ENCODE data around the gene ATE1. TPM values are rescaled to one million over a fixed set of nuclear protein-coding genes. Genes with fewer than 3 reads are reported as not detected.
A peak's percentile ranks its signal among the peaks of the same experiment; 100 is the strongest.

ATE1 gene
- total RNA-seq, 6 donors from 2014 or later, result 13.5 to 27.9 (median 21.8) TPM

DNA sequence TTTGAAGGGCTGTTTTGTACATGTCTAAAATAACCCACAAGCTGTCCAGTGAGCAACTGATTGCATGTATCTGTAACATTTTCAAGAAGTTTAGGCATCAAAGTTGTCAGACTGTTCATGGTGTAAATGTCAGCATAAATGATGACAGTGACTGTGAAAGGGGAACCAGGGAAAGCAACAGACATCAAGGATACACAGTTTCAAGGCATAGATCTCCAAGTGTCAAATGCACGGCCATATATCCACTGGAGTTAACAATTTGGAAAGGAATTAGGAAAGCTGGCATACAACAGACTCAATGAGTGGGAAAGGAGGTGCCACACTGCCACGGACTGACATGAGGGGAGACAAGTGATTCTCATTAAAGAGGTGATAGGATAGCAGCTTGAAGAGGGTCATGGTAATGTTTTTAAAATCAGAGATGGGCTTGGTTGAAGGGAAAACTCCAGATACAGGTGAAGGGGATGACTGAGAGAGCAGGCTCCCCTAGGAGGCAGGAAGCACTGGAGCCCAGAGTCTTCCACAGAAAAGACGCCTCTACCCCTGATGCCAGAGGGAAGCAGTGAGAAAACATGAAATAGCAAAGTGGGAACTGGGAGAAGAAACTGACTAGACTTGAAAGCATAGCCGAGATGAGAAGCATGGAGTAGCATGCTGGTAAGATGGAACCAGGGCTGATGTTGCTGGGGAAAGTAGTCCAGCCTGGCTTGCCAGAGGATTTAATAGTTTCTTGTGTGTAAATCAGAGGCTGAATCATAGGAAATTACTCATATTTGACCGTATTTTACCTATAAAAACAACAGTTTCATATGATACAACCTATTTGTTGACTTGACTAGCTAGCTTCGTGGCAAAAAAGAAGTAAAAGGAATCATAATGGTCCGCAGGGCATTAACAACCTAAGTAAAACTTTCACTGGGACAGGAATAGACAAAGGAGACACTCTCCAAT lies 28.6 kb upstream of the ATE1 start:
- no peaks in the 10 kb centered on the region for H3K27me3 ChIP-seq
- ATAC-seq (ENCODE audit: low FRiP score in 2 of 2), result no peak
- DNase-seq, result no peak
- no peak overlapping the region for H3K4me3 ChIP-seq
- peaks cover 0 to 57% (median 18%) of the 10 kb centered on the region in 4 donors for H3K36me3 ChIP-seq
- H3K9me3 ChIP-seq, result no peaks in the 10 kb centered on the region
- no peak overlapping the region for H3K27ac ChIP-seq
- WGBS, 2 donors, result 90 to 92% methylated on average over 7 of the region's 7 CpGs
- TF ChIP-seq POLR2A (IDR thresholded peaks at IDR 0.05), result no peak
- H3K4me1 ChIP-seq, result no peaks in the 10 kb centered on the region

DNA sequence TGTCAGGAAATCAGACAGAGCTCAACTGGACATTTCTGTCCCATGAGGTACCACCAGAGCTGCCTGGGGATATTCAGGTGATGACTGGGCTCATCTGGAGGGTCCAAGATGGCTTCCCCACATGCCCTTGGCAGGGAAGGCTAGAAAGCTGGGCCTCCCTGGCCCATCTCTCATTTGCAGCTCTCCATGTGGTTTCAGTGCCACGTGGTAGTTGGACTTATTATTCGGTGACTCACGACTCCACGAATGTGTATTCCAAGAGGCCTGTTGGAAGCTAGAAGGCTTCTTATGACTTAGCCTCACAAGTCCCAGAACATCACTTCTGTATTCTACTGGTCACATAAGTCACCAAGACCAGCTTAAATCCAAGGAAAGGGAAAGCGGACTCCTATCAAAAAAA lies 24.4 kb upstream of the ATE1 start:
- ATAC-seq (ENCODE audit: low FRiP score in 2 of 2), result peak in 1 of 2 donors; percentile 10
- Histone ChIP-seq H3K27me3 (no peaks in the 10 kb centered on the region), H3K9me3 (no peaks in the 10 kb centered on the region), H3K4me1 (no peaks in the 10 kb centered on the region), H3K36me3 (peaks cover 0 to 26% (median 3%) of the 10 kb centered on the region in 4 donors), H3K27ac (no peak overlapping the region), H3K4me3 (no peak overlapping the region)
- TF ChIP-seq EP300 (IDR thresholded peaks at IDR 0.05) (no peak), POLR2A (IDR thresholded peaks at IDR 0.05) (no peak), POLR2AphosphoS5 (IDR thresholded peaks at IDR 0.05) (no peak)
- TF ChIP-seq, protein P1, sequence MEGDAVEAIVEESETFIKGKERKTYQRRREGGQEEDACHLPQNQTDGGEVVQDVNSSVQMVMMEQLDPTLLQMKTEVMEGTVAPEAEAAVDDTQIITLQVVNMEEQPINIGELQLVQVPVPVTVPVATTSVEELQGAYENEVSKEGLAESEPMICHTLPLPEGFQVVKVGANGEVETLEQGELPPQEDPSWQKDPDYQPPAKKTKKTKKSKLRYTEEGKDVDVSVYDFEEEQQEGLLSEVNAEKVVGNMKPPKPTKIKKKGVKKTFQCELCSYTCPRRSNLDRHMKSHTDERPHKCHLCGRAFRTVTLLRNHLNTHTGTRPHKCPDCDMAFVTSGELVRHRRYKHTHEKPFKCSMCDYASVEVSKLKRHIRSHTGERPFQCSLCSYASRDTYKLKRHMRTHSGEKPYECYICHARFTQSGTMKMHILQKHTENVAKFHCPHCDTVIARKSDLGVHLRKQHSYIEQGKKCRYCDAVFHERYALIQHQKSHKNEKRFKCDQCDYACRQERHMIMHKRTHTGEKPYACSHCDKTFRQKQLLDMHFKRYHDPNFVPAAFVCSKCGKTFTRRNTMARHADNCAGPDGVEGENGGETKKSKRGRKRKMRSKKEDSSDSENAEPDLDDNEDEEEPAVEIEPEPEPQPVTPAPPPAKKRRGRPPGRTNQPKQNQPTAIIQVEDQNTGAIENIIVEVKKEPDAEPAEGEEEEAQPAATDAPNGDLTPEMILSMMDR (IDR thresholded peaks at IDR 0.05), result no peak
- whole genome bisulfite sequencing, 2 donors, result 90 to 98% methylated on average over 5 of the region's 5 CpGs
- no peak for DNase-seq

DNA sequence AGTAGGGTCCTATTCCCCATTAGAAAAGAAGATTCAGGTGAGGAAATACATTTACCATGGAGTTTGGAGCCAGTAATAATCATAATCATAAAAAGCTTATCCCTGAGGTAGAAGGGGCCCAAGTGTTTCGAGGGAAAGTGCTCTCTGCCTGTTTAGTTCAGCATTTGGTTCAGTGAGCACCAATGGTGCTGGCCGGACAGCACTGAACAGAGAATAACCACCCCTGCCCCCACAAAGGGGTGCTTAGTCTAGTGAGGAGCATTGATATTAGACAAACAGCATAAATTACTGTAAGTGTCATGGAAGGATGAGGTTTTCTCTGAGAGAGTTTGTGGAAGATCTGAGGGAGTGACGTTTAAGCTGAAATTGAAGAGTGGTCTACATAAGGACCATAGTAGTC lies 21.6 kb upstream of the ATE1 start:
- Histone ChIP-seq H3K4me1 (no peaks in the 10 kb centered on the region), H3K9me3 (no peaks in the 10 kb centered on the region), H3K4me3 (no peak overlapping the region), H3K36me3 (peaks cover 0 to 4% (median 0%) of the 10 kb centered on the region in 4 donors), H3K27me3 (no peaks in the 10 kb centered on the region), H3K27ac (no peak overlapping the region)
- TF ChIP-seq, protein P1 (IDR thresholded peaks at IDR 0.05), result no peak
- TF ChIP-seq POLR2AphosphoS5 (IDR thresholded peaks at IDR 0.05), result no peak
- TF ChIP-seq POLR2A (IDR thresholded peaks at IDR 0.05), result no peak
- DNase-seq (no peak), ATAC-seq (ENCODE audit: low FRiP score in 2 of 2) (no peak)
- 85 to 90% methylated on average over 3 of the region's 3 CpGs for WGBS, 2 donors

DNA sequence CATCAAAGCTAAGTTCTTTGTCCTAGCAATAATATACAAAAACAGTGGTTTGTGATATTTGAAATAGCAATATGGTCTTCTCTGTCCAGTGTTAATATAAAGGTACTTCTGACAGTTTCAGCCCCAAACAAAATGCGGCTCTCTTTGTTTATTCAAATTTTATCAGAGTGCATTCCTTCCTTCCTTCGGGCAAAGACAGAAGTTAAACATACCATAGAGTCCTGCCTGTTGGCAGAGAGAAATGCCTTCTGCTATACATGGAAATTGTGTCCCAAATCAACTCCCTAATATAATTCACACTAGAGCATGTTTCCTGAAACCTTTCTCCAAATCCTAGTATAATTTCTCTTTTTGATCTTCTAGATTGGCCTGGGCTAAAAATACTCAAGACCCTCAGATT lies 21.2 kb upstream of the ATE1 start:
- no peak overlapping the region for H3K27ac ChIP-seq
- ATAC-seq (ENCODE audit: low FRiP score in 2 of 2) (no peak), DNase-seq (no peak)
- WGBS, 2 donors, result 33 to 44% methylated on average over 2 of the region's 2 CpGs
- no peaks in the 10 kb centered on the region for H3K36me3 ChIP-seq
- TF ChIP-seq POLR2A (IDR thresholded peaks at IDR 0.05), result no peak
- TF ChIP-seq EP300 (IDR thresholded peaks at IDR 0.05), result no peak
- TF ChIP-seq, protein P1 (IDR thresholded peaks at IDR 0.05), result no peak
- no peak for TF ChIP-seq POLR2AphosphoS5 (IDR thresholded peaks at IDR 0.05)
- no peaks in the 10 kb centered on the region for H3K9me3 ChIP-seq
- no peaks in the 10 kb centered on the region for H3K27me3 ChIP-seq
- H3K4me1 ChIP-seq, result no peaks in the 10 kb centered on the region
- no peak overlapping the region for H3K4me3 ChIP-seq

DNA sequence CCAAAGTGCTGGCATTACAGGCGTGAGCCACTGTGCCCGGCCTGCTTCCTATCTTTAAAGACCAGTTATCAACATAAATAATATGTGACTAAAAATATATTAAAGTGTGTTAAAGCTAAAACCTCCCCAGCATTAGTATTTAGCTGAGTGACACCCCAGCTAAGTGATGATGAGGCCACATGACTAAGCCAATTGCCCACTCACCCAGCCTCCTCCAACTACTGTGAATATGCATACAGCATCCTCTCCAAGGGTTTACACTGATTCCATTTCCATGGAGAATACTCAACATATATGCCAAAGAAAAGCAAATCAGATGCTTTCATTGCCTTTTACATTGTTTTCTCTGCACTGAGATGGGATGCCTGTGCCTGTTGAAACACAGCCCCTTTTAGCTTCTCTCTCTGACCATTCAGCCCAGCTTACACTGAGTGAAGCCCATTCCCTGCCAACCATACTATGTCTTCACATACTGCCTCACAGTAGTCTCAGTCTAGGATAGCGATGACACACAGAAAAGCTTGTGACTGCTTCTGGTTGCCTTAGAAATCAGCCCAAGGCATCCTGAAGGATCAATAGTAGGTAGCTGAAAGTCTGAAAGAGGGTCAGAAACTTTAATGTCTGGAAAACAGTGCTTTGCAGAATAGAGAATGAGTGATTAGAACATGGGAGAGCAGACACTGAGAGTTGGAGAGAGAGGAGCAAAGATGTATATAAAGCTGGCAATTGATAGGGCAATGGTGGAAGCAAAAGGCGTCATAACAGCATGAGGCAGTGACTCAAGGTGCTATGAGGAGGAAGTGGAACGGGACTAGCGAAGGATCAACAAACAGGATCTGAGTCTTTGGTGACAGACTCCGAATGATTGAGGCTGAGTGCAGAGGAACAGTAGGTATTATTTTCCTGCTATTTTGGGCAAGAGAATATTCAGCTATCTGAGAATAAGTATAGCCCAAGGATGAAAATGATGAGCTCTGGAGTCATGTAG lies 19.8 kb upstream of the ATE1 start:
- no peak overlapping the region for H3K4me3 ChIP-seq
- no peaks in the 10 kb centered on the region for H3K4me1 ChIP-seq
- no peaks in the 10 kb centered on the region for H3K36me3 ChIP-seq
- no peaks in the 10 kb centered on the region for H3K9me3 ChIP-seq
- ATAC-seq (ENCODE audit: low FRiP score in 2 of 2) (no peak), DNase-seq (no peak)
- H3K27ac ChIP-seq, result no peak overlapping the region
- no peaks in the 10 kb centered on the region for H3K27me3 ChIP-seq
- 87 to 88% methylated on average over 7 of the region's 7 CpGs for WGBS, 2 donors
- TF ChIP-seq POLR2AphosphoS5 (IDR thresholded peaks at IDR 0.05) (no peak), EP300 (IDR thresholded peaks at IDR 0.05) (no peak), POLR2A (IDR thresholded peaks at IDR 0.05) (no peak)
- TF ChIP-seq, protein P1 (IDR thresholded peaks at IDR 0.05), result no peak
